Inferior parietal cortex (tissue), 1 donor: ENCODE results near the gene DHRS3.

Source experiments
- DNase-seq: peaks from one replicate; pipeline ENCODE4 v3.0.0-alpha.2; 2016; ENCODE audit errors: extremely low spot score

The DHRS3 gene

DNA sequence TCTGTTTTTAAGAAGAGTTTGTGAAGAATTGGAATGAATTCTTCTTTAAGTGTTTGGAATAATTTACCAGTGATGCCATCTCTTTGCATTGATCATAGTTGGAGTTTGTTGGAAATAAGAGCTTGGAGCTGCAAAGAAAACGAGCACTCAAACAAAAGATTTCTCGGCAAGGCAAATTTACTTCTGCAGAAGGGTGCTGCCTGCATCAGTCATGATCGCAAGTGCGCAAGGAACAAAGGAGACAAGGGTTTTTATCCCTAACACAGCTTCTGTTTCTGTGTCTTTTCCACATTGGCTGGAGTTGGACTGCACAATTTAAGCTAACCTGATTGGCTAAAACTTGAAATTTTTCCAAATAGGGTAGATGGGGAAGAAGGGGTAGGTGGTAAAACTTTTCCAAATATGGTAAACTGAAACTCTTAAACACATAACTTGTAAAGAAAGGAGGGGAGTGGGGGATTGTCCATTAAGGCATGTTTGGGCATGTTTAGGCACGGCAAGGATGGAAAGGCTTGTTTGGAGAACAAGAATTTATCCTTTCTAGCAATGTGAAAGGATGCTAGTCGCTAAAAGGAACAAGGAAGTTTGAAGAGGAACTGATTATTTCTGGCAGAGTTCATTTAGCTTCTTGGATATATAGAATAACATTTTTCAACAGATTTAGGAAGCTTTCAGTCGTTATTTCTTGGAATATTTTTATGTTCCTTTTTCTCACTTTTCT, 22.4 kb upstream of the DHRS3 start:
- no peak for DNase-seq

DNA sequence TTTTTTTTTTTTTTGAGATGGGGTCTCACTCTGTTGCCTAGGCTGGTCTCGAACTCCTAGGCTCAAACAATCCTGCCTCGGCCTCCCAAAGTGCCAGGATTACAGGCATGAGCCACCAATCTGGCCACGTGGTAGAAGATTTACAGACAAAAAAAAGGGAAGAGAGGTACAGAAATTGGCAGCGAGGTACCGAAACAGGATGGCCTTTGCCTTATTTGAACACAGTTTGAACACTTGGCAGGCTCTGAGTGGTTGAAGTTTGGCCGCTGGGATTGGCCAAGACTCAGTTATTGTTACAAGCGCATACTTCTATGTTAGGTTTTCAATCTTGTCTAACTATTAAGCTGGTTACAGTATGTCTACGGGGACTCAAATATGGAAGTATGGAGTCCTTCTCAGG, 19.7 kb upstream of the DHRS3 start:
- DNase-seq, result no peak

DNA sequence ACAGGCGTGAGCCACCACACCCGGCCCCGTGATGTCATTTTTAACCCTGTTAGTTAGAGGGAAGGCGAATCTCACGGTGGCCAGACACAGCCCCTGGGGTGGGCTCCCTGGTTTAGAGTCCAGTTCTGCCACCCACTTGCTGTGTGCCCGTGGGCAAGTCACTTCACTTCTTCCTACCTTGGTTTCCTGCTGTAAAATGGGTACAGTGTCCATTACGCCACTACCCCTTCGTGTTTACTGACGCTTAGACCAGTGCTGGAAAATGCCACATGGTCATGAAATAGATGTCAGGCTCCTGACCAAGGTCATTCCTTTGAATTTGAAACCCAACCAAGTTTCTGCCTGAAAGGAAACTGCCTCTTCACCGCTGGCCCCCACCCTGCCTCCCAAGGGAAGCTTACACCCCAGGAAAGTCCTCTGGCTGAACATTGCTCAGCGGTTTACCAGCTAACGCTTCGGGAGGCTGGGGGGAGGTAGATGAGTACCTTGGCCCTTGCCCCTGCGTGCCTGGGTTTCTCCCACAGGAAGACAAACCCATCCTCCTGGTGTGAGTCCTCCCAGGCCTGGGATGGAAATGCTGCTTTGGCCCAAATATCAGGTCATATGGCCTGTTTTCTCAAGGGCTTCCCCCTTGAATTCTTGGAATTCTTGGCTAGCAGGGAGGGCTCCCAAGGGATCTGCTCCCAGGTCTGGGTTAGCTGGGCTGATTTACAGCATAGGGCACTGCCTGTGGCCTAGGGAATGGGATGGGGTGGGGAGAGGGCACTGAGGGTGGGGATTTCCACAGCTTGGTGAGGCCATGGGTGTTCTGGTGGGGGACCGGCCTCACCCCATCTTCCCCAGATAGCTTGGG, 18.3 kb upstream of the DHRS3 start:
- DNase-seq, result no peak

DNA sequence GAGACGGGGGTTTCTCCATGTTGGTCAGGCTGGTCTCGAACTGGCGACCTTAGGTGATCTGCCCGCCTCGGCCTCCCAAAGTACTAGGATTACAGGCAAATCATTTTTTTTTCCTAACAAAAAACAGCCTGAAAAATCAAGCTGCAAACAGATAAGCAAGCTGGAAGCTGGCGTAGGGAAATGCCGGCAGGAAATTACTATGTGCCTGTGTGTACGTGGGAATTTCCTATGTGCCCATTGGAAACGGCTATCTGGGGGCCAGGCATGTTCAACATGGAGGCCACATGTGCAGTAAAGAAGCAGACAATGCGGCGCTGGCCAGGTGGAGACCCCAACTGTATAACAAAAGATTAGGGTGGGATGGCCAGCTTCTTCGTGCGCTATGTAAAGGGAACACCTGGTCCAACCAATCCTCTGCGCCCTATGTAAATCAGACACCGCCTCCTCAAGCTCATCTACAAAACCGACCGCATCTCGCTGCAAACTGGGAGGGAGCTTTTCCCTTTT, 16.7 kb upstream of the DHRS3 start:
- DNase-seq, result no peak

DNA sequence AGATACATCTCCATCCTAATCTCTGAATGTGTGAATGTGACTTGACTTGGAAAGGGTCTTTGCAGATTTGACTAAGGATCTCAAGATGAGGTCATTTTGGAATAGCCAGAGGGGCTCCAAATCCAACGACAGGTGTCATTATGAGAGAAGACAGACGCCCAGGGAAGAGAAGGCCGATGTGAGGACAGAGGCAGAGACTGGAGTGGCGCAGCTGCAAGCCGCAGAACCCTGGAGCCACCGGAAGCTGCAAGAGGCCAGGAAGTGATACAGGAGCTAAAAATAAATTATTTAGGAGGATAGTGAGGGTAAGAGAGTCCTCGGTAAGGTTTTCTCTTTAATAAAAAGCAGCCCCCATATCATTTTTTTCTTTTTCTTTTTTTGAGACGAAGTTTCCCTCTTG, 16.1 kb upstream of the DHRS3 start:
- DNase-seq, result no peak

DNA sequence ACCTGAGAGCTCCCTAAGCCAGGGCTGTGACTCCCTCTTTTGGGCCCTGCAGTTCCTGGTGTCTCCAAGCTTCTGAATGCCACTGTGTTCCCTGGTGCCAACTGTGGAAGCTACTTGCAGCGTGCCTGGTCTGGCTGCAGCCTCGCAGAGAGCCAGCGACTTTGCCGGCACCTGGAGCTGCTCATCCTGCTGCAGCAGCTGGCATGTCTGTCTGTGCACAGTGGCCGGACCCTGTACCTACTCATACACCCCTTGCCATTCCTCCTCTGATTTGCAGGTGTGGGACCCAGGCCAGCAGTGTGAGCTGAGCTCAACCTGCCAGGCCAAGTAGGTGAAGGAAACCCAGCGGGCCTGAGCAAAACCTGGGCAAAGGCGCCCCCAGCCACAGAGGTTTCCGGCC, 13.6 kb upstream of the DHRS3 start:
- no peak for DNase-seq

DNA sequence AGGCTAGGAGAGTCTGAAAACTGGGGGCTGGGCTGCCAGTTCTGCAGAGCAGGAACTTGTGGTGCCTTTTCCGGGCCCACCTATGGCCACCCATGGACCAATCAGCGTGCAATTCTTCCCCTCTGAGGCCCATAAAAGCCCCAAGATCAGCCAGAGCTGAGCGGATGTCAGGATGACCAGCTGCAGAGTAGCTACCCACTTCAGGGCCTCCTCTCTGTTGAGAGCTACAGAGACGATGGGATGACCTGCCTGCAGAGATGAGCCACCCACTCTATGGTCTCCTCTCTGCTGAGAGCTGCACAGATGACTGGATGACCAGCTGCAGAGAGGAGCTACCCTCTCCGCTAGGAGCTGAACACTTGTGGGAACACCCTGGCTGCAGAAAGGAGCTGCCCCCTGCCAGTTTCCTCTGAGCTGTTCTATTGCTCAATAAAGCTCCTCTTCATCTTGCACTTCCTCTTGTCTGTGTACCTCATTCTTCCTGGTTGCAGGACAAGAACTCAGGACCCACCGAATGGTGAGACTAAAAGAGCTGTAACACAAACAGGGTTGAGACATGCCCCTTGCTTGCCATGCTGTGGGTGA, 13.0 kb upstream of the DHRS3 start:
- DNase-seq, result no peak

DNA sequence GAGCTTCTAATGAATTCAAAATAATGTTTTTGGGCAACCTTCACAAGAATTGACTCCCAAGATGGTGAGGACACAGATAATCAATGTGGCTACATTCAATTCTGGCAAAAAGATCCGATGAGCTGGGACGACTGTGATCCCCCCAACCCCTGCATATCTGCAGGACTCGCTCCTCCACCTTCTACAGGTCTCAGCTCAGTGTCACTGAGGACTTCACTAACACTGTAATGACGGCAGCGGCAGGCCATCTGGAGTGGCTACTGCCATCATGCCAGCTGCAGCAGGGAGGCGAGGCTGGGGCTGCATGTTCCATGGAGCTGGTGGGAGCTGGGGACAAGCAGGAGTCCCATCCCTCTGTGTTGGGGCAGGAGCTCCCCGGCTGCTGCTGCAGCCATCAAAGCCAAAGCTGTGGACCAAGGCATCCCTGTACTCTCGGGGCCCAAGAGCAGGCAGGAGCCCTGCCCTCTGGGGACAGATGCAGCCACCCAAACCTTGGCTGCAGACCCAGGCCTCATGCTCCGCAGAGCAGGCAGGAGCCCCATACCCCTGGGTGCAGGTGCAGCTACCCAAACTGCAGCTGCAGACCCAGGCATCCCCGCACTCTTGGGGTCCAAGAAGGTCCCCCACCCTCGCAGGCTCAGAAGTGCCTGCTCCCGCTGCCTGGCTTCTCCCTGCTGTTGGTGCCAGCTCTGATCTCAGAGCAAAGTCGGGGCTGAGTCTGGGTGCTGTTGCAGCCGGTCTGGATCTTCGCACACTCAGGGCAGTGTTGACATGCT, 12.2 kb upstream of the DHRS3 start:
- no peak for DNase-seq

DNA sequence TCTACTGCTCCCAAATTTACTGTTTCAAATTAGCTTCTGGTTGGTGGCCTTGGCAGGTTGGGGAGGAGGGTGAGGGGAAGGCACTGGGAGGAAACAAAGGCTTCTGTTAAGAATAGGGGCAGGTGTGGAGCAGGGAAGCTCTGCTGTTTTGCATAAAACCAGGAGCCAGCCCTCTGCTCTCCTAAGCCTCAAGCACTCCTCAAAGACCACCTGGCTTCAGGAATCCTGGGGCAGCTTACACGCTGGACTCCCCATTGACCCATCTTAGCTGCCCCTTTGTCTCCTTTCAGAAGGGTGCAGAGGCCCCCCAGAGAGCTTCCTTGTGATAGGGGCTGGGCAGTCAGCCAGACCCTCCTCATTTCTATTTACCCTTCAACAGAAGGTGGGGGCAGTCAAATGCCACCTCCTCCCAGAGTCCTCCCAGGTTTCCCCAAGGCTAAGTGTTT, 11.5 kb upstream of the DHRS3 start:
- DNase-seq, result no peak

DNA sequence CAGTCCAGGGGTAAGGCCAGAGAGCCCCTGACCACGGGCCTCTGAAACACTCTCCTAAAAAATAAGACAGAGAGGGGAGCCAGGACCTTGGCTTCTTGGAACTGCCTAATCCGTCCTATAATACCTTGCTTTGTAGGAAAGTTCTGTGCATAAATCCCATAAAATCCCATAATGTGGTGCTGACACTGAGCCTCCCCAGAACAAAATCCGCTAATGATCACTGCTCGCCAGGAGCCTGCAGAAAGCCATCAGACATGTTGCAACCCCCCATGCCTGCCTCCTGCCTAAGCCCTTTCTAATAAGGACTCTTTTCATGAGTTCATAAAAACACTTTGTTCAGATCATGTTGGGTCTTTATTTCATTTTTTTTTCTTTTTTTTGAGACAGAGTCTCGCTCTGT, 9.3 kb upstream of the DHRS3 start:
- DNase-seq, result no peak

DNA sequence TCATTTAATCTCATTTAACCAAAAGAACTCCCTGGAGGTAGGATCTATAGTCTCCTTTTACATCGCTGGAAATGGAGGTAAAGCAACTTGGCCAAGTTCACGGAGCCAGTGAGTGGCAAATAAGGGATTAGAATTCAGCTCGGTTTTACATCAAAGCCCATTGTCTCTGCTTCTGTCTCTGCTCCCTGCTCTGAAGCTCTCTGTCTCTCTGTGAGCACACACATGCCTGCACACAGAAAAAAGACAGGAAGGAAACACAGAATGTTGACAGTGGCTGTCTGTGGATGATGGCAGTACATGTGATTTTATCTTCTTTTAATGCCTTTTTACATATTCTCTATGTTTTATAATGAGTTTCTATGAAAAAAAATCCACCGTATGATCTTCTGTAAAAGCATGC, 8.9 kb upstream of the DHRS3 start:
- DNase-seq, result no peak

DNA sequence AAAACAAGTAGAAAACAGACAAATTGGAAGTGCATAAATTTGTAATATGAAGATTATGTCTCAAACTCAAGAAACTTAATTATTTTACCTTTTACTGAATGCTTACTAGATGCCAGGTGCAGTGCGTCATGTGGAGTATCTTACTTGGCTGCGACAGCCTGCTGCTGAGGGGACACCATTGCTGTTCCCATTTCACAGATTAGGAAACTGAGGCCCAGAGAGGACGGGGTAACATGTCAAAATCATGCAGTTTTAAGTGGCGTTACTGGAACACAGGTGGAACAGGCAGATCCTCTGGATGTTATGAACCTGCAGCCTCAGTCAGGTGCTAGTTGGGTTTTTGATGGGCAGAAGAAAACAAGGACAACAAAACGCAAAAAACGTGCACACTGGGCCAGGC, 7.3 kb upstream of the DHRS3 start:
- no peak for DNase-seq

DNA sequence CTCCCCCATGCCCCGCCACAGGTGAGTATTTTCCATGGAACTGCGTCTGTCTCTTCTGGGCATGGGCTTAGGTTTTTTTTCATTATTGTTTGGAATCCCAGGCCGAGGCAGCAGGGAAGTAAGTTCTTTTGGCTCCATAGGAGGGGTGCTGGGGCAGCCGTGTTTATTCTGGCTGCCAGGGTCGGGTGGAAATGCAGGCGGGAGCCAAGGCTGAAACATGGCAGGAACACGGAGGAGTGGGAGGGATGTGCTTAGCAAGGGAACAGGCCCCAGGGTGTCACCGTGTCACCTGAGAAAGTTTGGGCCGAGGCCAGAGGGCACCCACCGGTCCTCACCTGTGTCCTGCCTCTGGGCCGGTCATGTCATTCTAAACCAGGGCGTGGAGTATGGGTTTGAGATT, 4.5 kb upstream of the DHRS3 start:
- no peak for DNase-seq

DNA sequence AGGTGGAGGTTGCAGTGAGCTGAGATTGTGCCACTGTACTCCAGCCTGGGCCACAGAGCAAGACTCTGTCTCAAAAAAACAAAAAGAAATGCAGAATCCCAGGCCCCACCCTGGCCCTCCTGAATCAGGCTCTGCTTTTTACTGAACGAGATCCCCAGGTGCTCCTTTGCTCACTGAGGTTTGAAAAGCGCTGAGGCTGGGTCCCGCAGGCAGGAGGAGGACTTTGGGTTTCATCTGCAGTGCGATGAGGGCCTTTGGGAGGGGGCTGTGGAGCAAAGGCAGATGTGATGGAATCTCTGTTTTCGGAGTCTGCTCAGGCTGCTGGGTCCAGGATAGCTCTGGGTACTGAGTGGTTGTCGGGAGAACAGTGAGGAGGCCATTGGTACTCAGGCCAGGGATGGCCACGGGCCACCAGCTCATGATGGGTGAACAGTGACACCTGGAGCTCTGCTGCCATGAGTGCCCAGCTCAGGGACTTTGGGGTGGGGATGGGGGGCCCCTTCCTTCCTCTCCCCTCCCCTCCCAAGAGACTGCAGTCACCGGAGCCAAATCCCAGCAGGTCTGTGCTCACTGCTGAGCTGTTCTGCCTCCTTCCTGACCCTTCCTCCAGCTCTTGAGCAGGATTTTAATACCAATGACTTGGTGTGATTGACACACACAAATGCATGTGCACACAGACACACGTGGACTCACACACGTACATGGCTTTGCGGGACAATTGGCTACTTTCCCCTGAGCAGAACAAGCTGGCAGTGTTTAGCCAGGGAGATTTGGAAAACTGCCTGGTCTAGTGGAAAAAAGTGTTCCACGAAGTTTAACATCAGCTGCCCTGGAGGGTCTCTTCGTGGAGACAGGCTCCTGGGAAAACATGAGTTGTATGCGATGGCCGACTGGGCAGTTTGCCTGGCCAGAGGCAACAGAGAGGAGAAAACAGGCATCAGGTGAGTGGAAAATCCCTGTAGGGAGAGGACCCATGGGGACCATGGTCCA, 3.6 kb upstream of the DHRS3 start:
- DNase-seq, result no peak

DNA sequence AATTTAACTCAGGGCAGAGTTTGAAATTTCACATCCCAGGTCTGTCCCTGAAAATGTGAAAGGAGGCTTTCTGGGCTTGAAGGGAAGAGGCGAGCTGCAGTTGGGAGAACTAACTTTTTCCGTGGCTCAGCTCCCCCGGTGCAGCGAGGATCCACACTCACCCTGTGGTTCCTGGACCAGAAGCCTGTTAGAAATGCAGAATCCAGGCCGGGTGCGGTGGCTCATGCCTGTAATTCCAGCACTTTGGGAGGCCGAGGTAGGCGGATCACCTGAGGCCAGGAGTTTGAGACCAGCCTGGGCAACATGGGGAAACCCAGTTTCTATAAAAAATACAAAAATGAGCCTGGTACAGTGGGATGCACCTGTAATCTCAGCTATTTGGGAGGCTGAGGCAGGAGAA, 2.9 kb upstream of the DHRS3 start:
- no peak for DNase-seq

DNA sequence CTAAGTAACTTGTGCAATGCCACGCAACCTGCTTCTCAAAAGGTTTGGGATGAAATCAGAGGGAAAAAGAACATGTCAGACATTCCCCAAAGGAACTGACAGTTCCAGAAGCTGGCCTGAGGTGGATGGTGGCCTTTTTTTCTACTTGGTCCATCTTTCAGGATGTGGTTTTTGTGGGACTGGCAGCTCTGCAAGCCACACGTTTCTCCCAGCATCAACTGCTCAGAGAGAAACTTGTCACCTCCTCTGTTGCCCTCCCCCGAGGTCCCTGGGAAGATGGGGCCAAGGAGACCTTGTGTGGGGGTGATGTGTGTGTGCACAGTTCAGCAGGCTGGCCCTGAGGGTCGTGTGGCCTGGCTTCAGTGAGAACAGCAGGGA, 2.5 kb upstream of the DHRS3 start:
- DNase-seq, result no peak

DNA sequence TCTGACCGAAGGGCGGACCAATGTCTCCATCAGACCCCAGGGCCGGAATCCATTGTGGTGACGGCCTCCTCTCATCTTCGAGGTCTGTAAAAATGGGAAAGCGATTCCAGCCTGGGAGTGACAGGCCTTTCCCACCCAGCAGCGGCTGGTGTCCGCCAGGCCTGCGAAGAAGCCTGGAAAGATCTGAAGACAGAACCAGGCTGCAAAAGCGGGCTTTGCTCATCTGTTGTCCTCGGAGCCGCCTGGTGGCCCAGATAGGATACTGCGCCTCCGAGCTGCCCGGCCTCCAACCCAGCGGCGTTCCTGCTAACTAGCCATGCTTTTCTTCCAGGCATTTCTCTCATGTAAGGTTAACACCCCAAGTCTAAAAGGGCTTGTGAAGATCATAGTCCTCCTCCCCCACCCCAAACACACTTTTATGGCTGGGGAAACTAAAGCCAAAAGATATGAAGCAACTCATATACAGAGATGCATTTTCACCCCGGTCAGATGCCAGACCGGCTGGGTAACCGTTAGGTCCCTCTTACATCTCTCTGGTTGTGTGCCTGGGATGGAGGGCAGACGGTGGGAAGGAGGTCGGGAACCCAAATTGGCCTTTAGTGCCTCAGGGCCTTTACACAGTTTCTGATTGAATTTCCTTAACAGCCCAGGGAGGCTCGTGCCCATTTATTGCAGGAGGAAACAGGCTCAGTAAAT, 1.9 kb upstream of the DHRS3 start:
- DNase-seq, result peak; percentile 86

DNA sequence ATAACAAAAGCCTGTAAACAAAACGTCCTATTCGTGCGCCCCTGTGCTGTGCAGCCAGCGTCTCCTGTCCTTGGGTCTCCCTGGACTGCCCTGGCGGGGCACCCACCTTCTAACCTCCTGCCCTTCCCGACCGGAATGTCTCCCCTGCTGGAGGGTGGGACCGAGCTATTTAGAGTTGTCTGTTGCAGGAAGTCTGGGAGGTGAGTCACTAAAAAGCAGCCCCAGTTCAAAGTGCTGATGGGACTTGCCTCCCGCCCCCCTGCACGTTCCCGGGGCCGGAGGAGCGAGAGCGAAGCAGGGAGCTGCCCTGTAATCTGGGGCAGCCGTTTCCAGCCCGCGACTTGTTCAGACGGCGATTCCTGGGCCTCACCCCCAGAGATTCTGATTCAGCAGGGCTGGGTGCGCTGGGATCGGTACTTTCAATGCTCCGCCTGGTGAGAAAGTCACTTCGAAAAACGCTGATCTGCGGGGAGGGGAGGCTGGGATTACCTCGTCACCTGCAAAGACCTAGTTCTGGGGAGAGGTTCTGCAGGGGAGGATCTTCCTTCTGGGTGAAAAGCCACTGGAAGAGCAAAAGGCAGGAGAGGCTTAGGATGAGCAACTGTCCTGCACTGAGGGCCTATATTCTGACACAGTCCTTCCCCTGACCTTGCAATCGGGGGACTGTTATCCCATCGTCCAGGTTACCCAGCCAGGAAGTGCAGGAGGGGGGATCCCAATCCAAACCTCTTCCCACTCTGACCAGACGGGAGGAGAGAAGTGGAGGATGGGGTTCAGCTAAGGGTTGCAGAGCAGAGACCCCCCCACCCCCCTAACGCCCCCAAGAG, 1.2 kb upstream of the DHRS3 start:
- DNase-seq, result no peak

DNA sequence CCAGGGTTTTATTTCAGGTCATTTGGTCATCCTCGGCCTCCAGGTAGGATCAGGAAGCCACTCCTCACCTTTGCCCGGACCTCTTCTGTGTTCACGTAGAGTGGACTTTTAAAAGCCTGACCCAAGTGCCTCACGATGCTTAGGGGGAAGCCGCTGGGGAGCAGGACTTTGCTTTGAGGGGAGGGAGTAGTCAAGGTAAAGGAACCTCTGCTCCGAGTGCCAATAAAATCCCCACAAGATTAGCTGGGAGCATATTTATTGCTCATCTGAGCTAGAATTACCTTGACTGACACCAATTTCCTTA, 603 bp upstream of the DHRS3 start:
- DNase-seq, result no peak

DNA sequence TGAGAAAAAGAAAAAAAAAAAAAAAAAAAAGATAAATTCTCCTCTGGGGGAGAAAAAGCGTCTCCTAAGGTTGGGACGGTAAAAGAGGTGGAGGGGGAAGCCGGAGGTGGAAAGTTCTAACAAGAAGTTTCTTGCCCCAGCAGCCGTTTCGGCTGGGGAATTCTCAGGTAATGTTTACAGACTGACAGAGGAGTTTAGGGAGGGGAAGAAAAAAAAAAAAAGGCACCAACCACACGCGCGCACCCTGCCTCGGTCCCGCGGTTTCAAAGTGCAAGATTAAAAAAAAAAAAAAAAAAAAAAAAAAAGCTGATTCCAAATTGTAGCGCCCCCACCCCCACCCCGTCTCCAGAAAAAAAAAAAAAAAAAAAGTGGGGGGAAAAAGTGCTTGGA, 504 bp downstream of the DHRS3 start:
- DNase-seq, result no peak
